Activated CD4-positive, CD25-positive, alpha-beta regulatory T cell treated with anti-CD3 and anti-CD28 coated beads, Interleukin-2, amount 50 U/mL, for 16 hours (primary cell): ENCODE results near the gene SULT4A1.

Experiments used
- DNase-seq: peaks from one replicate; pipeline ENCODE4 v3.0.0-alpha.2; 2020; ENCODE audit warnings: low read depth, low spot score

The SULT4A1 gene

GRCh38 chr22:43828725-43828997, 33.7 kb downstream of the SULT4A1 start:
- DNase-seq, result no peak

- DNase-seq, result no peak
These were observed 34.2 kb downstream of the SULT4A1 start for GRCh38 chr22:43827926-43828724.

- no peak for DNase-seq
These were observed 35.1 kb downstream of the SULT4A1 start for GRCh38 chr22:43827003-43827735.

GRCh38 chr22:43826142-43827002, 35.9 kb downstream of the SULT4A1 start:
- DNase-seq, result no peak

- DNase-seq, result no peak
These were observed 36.7 kb downstream of the SULT4A1 start for GRCh38 chr22:43825651-43826050.

- DNase-seq, result no peak
These were observed 37.4 kb downstream of the SULT4A1 start for GRCh38 chr22:43824724-43825420.

GRCh38 chr22:43823911-43824665, 38.2 kb downstream of the SULT4A1 start:
- no peak for DNase-seq

- DNase-seq, result no peak
These were observed 38.9 kb downstream of the SULT4A1 start for GRCh38 chr22:43823353-43823908.

- DNase-seq, result no peak
These were observed 40.5 kb downstream of the SULT4A1 start for GRCh38 chr22:43821606-43822425.

GRCh38 chr22:43820651-43821305, 41.5 kb downstream of the SULT4A1 start:
- no peak for DNase-seq

GRCh38 chr22:43819931-43820640, 42.2 kb downstream of the SULT4A1 start:
- DNase-seq, result no peak

GRCh38 chr22:43819421-43819921, 42.8 kb downstream of the SULT4A1 start:
- no peak for DNase-seq

GRCh38 chr22:43818981-43819380, 43.3 kb downstream of the SULT4A1 start:
- no peak for DNase-seq

- DNase-seq, result no peak
These were observed 44.9 kb downstream of the SULT4A1 start for GRCh38 chr22:43817402-43817801.

- DNase-seq, result no peak
These were observed 48.0 kb downstream of the SULT4A1 start for GRCh38 chr22:43814264-43814663.

- no peak for DNase-seq
These were observed 49.4 kb downstream of the SULT4A1 start for GRCh38 chr22:43812890-43813289.

GRCh38 chr22:43812149-43812842, 50.0 kb downstream of the SULT4A1 start, which contains the start of gene EFCAB6:
Gene EFCAB6, minus strand, starts transcription at chr22:43812305. Its CDS starts 29,987 bp downstream, at chr22:43782318.
- peak; percentile 82 for DNase-seq

GRCh38 chr22:43811777-43812148, 50.5 kb downstream of the SULT4A1 start:
- no peak for DNase-seq
